Measurements from ENCODE around the gene PCDH9. TPM values are rescaled to one million over a fixed set of nuclear protein-coding genes. Genes with fewer than 3 reads are reported as not detected.

The PCDH9 gene
- total RNA-seq, 1 donor from 2014 or later = 0.21 TPM

DNA sequence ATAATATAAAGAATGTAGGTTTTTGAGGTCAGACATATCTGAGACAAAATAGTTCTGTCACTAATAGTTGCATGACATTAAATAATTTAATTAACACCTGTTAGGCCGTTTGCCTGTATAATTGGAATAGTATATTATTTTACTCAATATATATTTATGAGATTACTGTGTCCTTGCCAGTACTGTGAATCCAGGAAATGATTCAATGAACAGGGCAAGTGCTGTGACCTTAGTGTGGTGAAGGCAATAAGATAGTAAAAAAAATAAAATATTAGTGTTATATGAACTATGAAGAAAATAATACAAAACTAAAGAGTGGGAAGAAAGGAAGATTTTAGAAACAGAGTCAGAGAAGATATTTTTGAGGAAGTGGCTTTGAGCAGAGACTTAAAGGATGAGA lies 403.7 kb downstream of the PCDH9 start:
- Mint-ChIP-seq H3K4me1 (ENCODE audit: low read depth) (no peaks in the 10 kb centered on the region), H3K4me3 (no peak overlapping the region), H3K27ac (no peak overlapping the region), H3K9me3 (no peaks in the 10 kb centered on the region), H3K27me3 (ENCODE audit: insufficient read depth) (no peaks in the 10 kb centered on the region), H3K36me3 (ENCODE audit: low read depth) (no peaks in the 10 kb centered on the region)
- DNase-seq (ENCODE audit: low spot score) = no peak
- intact Hi-C loops (cut with micrococcal nuclease) = no loop called here

DNA sequence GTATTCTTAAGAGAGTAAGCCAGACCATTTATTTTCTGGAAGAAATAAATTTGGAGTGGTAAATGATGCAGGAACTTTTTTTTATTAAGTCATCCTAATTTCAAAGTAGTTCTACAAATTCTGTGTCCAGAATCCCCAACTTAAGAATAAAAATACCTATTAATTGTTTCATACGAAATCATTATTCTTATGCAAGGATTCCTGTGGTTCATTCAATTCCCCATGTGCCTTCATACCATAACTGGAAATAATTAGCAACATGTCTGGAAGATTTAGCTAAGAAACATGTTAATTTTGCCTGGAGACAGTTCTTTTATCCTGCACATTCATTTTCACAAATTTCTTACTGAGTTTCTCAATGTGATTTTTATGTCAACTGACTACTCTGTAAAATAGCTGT lies 408.6 kb downstream of the PCDH9 start:
- H3K4me1 Mint-ChIP-seq (ENCODE audit: low read depth) = no peaks in the 10 kb centered on the region
- no peaks in the 10 kb centered on the region for H3K27me3 Mint-ChIP-seq (ENCODE audit: insufficient read depth)
- no peak overlapping the region for H3K4me3 Mint-ChIP-seq
- intact Hi-C loops (cut with micrococcal nuclease) = no loop called here
- no peak for DNase-seq (ENCODE audit: low spot score)
- H3K36me3 Mint-ChIP-seq (ENCODE audit: low read depth) = no peaks in the 10 kb centered on the region
- no peak overlapping the region for H3K27ac Mint-ChIP-seq
- H3K9me3 Mint-ChIP-seq = no peaks in the 10 kb centered on the region

DNA sequence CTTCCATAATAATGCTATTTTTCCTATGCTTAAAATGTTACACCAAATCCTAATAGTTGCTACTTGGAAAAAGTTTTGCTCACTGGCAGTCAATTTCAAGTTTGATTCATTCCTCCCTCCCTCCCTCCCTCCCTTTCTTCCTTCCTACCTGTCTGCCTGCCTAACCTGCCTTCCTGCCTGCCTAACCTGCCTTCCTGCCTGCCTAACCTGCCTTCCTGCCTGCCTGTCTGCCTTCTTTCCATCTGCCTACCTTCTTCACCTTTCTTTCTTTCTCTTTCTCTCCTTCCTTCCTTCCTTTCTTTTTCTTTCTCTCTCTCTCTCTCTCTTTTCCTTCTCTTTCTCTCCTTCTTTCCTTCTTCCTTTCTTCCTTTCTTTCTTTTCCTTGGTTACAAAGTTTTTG lies 418.7 kb downstream of the PCDH9 start:
- Mint-ChIP-seq H3K27ac (no peak overlapping the region), H3K9me3 (no peaks in the 10 kb centered on the region), H3K4me1 (ENCODE audit: low read depth) (no peaks in the 10 kb centered on the region), H3K27me3 (ENCODE audit: insufficient read depth) (no peaks in the 10 kb centered on the region), H3K36me3 (ENCODE audit: low read depth) (no peaks in the 10 kb centered on the region), H3K4me3 (no peak overlapping the region)
- no peak for DNase-seq (ENCODE audit: low spot score)
- intact Hi-C loops (cut with micrococcal nuclease) = no loop called here

DNA sequence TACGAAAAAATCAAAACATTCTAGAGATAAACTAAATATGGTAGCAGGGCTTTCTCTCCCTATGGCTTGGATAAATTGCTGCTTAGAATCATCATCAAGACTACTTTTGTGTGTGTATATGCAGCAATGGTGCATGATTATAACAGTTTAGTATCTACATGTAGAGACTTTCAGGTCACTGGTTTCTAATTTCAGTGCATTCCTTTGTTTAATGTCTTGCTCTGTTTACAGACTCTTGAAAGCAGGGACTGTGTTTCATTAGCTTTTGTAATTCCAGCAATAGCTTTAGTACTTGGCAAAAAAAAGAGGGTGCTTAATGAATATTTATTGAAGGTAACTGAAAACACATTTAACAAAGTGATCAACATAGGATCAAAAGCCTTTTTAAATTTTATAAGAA lies 420.7 kb downstream of the PCDH9 start:
- Mint-ChIP-seq H3K36me3 (ENCODE audit: low read depth) (no peaks in the 10 kb centered on the region), H3K27ac (no peak overlapping the region), H3K9me3 (no peaks in the 10 kb centered on the region), H3K27me3 (ENCODE audit: insufficient read depth) (no peaks in the 10 kb centered on the region), H3K4me3 (no peak overlapping the region), H3K4me1 (ENCODE audit: low read depth) (no peaks in the 10 kb centered on the region)
- intact Hi-C loops (cut with micrococcal nuclease) = no loop called here
- no peak for DNase-seq (ENCODE audit: low spot score)

DNA sequence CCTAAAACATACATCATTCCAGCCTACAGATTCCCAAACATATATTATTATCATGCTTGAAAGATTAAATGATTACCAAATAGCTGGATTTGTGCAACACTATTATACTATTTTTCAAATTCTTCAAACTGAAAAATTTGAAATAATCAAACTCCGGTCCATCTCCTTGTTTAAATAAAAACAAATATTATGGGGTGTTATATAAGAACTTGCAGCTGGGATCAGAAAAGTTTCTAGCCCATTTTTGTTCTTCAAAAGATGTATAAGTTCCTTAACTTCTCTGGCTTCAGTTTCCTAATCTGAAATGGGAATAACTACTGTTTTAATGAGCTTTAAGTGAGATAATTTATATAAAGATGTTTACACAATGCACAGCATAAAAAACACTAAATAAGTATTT lies 422.9 kb downstream of the PCDH9 start:
- Mint-ChIP-seq H3K9me3 (no peaks in the 10 kb centered on the region), H3K36me3 (ENCODE audit: low read depth) (no peaks in the 10 kb centered on the region), H3K4me3 (no peak overlapping the region), H3K4me1 (ENCODE audit: low read depth) (no peaks in the 10 kb centered on the region), H3K27ac (no peak overlapping the region), H3K27me3 (ENCODE audit: insufficient read depth) (no peaks in the 10 kb centered on the region)
- DNase-seq (ENCODE audit: low spot score) = no peak
- intact Hi-C loops (cut with micrococcal nuclease) = no loop called here

DNA sequence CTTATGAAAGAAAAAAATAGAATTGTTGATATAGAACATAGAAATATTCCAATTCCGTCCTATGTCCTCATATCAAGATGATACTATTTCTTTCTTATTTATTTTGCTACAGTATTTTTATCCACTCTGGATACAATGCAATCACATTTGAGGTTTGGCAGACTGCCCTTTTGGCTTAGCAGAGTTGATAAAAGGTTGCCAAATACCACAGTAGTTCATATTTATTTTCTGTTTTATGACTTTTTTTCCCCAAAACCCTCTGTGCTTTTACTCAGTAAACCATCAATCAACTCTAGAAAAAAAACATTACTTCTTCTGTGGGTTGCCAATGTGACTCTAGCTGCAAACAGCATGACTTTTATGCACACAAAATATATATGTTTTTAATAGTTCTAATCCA lies 424.5 kb downstream of the PCDH9 start:
- Mint-ChIP-seq H3K36me3 (ENCODE audit: low read depth) (no peaks in the 10 kb centered on the region), H3K4me3 (no peak overlapping the region), H3K4me1 (ENCODE audit: low read depth) (no peaks in the 10 kb centered on the region), H3K9me3 (no peaks in the 10 kb centered on the region), H3K27me3 (ENCODE audit: insufficient read depth) (no peaks in the 10 kb centered on the region), H3K27ac (no peak overlapping the region)
- DNase-seq (ENCODE audit: low spot score) = no peak
- intact Hi-C loops (cut with micrococcal nuclease) = no loop called here

DNA sequence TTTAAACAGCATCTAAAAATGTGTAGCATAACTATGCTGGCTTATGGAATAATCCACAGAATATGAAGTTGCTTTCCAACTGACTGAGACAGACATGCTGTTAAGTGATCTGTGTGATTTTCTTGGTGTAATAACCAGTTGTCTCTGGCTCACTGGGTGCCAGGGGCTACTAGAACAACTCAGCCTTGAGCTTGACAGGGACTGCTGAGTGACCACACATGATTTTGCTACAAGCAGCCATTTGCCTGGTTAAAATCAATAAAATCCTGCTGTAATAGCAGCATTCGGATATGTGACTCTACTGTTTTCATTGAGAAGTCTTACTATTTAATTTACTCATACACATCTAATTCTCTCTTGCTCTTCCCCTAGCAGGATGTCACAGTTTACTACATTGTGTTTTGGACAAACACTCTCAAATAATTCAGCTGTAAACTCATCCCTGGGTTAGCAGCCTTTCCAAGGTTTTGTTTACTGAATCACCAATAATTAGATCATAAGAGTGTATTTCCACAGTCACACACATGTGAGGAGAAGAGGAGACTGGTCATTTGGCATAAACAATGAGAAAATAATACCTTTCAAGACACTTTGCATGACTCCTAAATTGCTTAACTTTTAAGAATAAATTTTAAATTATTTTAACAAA lies 426.2 kb downstream of the PCDH9 start:
- Mint-ChIP-seq H3K4me3 (no peak overlapping the region), H3K27ac (no peak overlapping the region), H3K27me3 (ENCODE audit: insufficient read depth) (no peaks in the 10 kb centered on the region), H3K4me1 (ENCODE audit: low read depth) (no peaks in the 10 kb centered on the region), H3K9me3 (no peaks in the 10 kb centered on the region), H3K36me3 (ENCODE audit: low read depth) (no peaks in the 10 kb centered on the region)
- no peak for DNase-seq (ENCODE audit: low spot score)
- intact Hi-C loops (cut with micrococcal nuclease) = no loop called here

DNA sequence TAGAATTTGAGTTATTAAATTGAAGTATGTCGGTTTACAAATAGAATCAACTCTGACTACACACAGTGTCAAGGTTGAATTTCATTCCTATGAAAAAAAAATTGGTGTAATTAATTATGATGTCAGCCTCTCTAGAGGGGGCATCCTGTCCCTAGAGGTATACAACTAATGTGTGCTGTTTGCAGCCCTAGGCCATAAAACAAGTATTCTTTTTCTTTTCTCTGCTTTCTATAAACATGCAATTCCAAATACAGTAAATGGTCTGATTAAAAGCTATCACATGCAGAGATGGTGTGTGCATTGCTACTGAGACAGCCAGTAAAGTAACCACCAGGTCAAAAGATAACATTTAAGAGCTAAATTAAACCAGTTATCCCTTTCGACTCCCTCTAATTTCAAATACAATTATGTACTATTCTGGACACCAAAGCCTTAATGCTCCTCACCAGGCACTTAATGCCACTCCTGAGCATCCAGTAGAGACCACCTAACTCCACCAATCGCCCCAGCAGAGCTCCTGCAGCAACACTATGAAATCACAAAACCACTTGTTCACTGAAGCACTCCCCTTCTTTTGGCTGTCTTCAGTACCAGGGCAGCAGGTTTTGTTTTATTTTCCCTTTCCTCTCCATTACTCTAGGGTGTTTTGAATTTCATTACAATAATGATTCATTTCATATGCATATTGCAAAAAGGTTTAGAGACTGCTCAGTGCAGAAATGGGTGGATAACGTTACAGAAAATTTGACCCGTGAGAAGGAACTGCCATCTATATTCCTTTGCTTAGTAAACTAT lies 426.9 kb downstream of the PCDH9 start:
- H3K27ac Mint-ChIP-seq = no peak overlapping the region
- no peaks in the 10 kb centered on the region for H3K4me1 Mint-ChIP-seq (ENCODE audit: low read depth)
- DNase-seq (ENCODE audit: low spot score) = no peak
- intact Hi-C loops (cut with micrococcal nuclease) = no loop called here
- no peaks in the 10 kb centered on the region for H3K9me3 Mint-ChIP-seq
- H3K27me3 Mint-ChIP-seq (ENCODE audit: insufficient read depth) = no peaks in the 10 kb centered on the region
- no peak overlapping the region for H3K4me3 Mint-ChIP-seq
- no peaks in the 10 kb centered on the region for H3K36me3 Mint-ChIP-seq (ENCODE audit: low read depth)

DNA sequence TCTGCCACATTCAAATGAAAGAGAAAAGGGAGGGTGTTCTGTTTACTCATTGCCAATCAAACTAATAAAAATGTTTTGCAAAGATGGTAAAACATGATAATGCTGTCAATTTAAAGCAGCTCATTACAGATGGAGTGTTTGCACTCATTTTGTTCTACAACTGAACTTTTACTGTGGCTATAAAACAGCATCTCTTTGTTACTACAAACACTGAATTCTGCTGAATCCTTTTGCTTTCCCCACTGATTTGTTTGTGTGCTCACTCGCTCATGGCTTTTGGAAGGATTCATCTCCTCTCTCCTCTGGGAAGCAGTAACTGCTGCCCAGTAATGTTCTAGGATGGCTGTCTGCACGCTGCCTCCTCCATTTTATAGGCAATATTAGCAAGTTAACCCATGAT lies 434.5 kb downstream of the PCDH9 start:
- no peak overlapping the region for H3K27ac Mint-ChIP-seq
- DNase-seq (ENCODE audit: low spot score) = no peak
- no peaks in the 10 kb centered on the region for H3K36me3 Mint-ChIP-seq (ENCODE audit: low read depth)
- intact Hi-C loops (cut with micrococcal nuclease) = no loop called here
- no peaks in the 10 kb centered on the region for H3K9me3 Mint-ChIP-seq
- no peaks in the 10 kb centered on the region for H3K4me1 Mint-ChIP-seq (ENCODE audit: low read depth)
- no peak overlapping the region for H3K4me3 Mint-ChIP-seq
- H3K27me3 Mint-ChIP-seq (ENCODE audit: insufficient read depth) = no peaks in the 10 kb centered on the region

DNA sequence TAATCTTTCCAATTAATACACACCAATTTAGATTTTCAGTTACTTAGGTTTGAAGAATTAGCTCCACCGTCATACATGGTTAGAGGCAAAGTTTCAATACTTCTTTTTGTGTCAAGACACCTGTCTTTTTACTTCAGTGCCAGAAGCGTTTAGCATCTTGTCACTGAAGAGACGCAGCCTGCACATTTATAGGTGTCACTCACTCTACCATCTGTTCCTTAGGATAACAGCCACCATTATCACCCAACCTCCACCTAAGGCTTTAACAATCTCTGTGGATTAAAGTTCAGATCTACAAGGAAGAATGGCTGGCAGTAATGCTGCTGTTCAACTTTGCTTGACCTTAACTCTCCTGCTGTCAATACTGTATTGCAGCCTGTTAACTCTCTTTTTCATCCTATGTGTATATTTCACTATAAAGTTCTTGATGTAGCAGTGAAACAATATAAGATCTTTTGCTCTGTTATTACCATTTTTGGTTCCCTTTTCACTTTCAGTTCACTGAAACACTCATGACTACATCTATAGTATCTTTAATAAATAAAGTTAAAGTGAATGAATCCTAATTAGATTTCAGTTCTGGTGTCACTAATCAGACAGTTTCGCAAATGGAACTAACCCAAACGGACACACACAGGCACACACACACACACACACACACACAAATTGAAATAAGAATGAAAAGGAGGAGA lies 435.6 kb downstream of the PCDH9 start:
- intact Hi-C loops (cut with micrococcal nuclease) = no loop called here
- H3K27ac Mint-ChIP-seq = no peak overlapping the region
- H3K36me3 Mint-ChIP-seq (ENCODE audit: low read depth) = no peaks in the 10 kb centered on the region
- H3K27me3 Mint-ChIP-seq (ENCODE audit: insufficient read depth) = no peaks in the 10 kb centered on the region
- H3K9me3 Mint-ChIP-seq = no peaks in the 10 kb centered on the region
- DNase-seq (ENCODE audit: low spot score) = no peak
- H3K4me3 Mint-ChIP-seq = no peak overlapping the region
- H3K4me1 Mint-ChIP-seq (ENCODE audit: low read depth) = no peaks in the 10 kb centered on the region

DNA sequence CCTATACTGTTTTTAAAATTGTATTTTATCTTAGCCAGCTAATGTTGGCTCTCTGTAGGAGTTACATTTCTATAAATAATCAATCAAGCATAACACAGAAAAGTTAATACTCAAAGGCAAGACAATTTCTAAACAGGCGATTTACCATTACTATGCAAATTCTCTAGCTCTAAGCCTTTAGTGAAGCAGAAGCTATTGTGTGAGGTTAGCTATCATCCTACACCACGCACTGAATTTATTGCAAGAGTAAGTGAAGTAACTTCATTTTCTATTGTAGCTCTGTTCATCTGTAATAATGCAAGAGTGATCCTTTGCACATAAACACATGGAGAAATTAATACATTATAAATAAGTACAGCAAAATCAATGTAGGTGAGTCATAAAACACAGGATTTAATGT lies 439.3 kb downstream of the PCDH9 start:
- no peak for DNase-seq (ENCODE audit: low spot score)
- Mint-ChIP-seq H3K27me3 (ENCODE audit: insufficient read depth) (no peaks in the 10 kb centered on the region), H3K4me3 (no peak overlapping the region), H3K4me1 (ENCODE audit: low read depth) (no peaks in the 10 kb centered on the region), H3K9me3 (no peaks in the 10 kb centered on the region), H3K27ac (no peak overlapping the region), H3K36me3 (ENCODE audit: low read depth) (no peaks in the 10 kb centered on the region)
- intact Hi-C loops (cut with micrococcal nuclease) = no loop called here

DNA sequence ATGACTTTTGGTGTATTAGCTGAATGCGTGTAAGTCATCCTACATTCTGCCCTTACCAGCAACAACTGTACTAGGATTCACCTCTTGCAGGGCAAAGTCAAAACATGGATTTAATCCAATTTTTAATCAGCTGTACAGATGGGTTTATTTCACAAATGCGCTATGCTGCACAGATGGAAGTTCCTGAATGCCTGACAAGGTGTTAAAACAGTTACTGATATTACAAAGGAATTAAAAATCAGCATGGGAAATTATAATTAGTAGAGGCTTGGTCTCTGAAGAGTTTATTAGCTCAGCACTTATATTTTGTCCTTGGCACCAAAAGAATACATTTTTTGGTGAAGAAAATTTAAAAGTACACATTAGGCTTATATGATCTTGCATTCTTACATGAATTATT lies 448.9 kb downstream of the PCDH9 start:
- no peaks in the 10 kb centered on the region for H3K4me1 Mint-ChIP-seq (ENCODE audit: low read depth)
- no peak for DNase-seq (ENCODE audit: low spot score)
- peaks cover 5% of the 10 kb centered on the region for H3K9me3 Mint-ChIP-seq
- H3K27ac Mint-ChIP-seq = no peak overlapping the region
- H3K27me3 Mint-ChIP-seq (ENCODE audit: insufficient read depth) = no peaks in the 10 kb centered on the region
- intact Hi-C loops (cut with micrococcal nuclease) = no loop called here
- no peak overlapping the region for H3K4me3 Mint-ChIP-seq
- H3K36me3 Mint-ChIP-seq (ENCODE audit: low read depth) = no peaks in the 10 kb centered on the region

DNA sequence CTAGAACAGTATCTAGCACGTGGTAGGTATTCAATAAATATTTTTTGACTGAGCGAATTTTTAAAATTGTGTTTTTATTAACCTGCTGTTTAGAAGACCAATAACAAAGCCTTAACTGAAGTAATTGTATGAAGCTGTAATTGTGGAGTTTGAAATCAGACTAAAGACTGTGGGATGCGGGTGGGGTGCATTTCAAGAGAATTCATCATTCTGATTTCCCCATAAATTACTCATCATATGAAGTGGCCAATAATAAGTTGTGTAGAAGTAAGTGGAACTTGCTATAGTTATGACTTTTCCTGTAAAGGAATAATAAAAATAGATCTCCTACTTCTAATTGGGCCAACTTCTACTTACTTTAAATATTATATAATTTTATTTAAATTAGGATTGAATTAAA lies 449.3 kb downstream of the PCDH9 start:
- Mint-ChIP-seq H3K9me3 (peaks cover 5% of the 10 kb centered on the region), H3K4me3 (no peak overlapping the region), H3K27ac (no peak overlapping the region), H3K4me1 (ENCODE audit: low read depth) (no peaks in the 10 kb centered on the region), H3K27me3 (ENCODE audit: insufficient read depth) (no peaks in the 10 kb centered on the region), H3K36me3 (ENCODE audit: low read depth) (no peaks in the 10 kb centered on the region)
- no peak for DNase-seq (ENCODE audit: low spot score)
- intact Hi-C loops (cut with micrococcal nuclease) = no loop called here

All from activated T-helper 1 cell treated with anti-CD3 and anti-CD28 coated beads, Interleukin-12 subunit alpha, Interleukin-12 subunit beta, Interleukin-2, Interleukin-4 antibody, amounts not matched to agents 30 ng/mL and 10 ng/mL and 1 ng/mL, durations not matched to agents 14 hours and 24 hours and 36 hours (primary cell).